MCF 10A (cell line): ENCODE results near the gene PLAU. TPM values are rescaled to one million over a fixed set of nuclear protein-coding genes. Genes with fewer than 3 reads are reported as not detected.
A peak's percentile ranks its signal among the peaks of the same experiment; 100 is the strongest.

Source experiments
- BruUV-seq: library from RNA; stranded (reverse); fragments of 400-500 nt; replicated peaks from 2 replicates; lab custom pipeline; 2021; lab: Mats Ljungman, UMichigan
- CTCF ChIA-PET: fragments of 300-600 bp; sonication (Branson Sonifier 250); formaldehyde crosslinking; extraction: SDS; loops from one replicate; lab custom pipeline; 2021; ENCODE audit warnings: antibody characterized with exemption, inconsistent platforms; lab: Yijun Ruan, JAX
- POLR2A ChIA-PET: fragments of 300-600, 350-650 bp; sonication (Branson Sonifier 250); formaldehyde crosslinking; extraction: SDS; loops from one replicate; lab custom pipeline; 2020; ENCODE audit warnings: antibody characterized with exemption, inconsistent platforms; lab: Yijun Ruan, JAX
- DNase-seq: peaks from one replicate; pipeline ENCODE4 v3.0.0-alpha.2; 2018; ENCODE audit not compliant: unreplicated experiment
- H3K27ac Mint-ChIP-seq: one replicate; pipeline ENCODE4 v1.8.0; 2022; ENCODE audit warnings: mild to moderate bottlenecking, low read depth, mixed read lengths; ENCODE audit not compliant: unreplicated experiment
- H3K27me3 Mint-ChIP-seq: one replicate; pipeline ENCODE4 v1.8.0; 2022; ENCODE audit warnings: mixed read lengths; ENCODE audit not compliant: insufficient read depth, unreplicated experiment
- H3K36me3 Mint-ChIP-seq: one replicate; pipeline ENCODE4 v1.8.0; 2022; ENCODE audit warnings: mild to moderate bottlenecking, moderate library complexity, mixed read lengths; ENCODE audit not compliant: insufficient read depth, unreplicated experiment
- H3K4me1 Mint-ChIP-seq: one replicate; pipeline ENCODE4 v1.8.0; 2022; ENCODE audit warnings: mixed read lengths; ENCODE audit not compliant: insufficient read depth, unreplicated experiment
- H3K4me3 Mint-ChIP-seq: one replicate; pipeline ENCODE4 v1.8.0; 2022; ENCODE audit warnings: mild to moderate bottlenecking, moderate library complexity, mixed read lengths; ENCODE audit not compliant: unreplicated experiment
- H3K9me3 Mint-ChIP-seq: one replicate; pipeline ENCODE4 v1.8.0; 2022; ENCODE audit warnings: mixed read lengths; ENCODE audit not compliant: unreplicated experiment
- intact Hi-C: fragments of 100-400 bp; cut with micrococcal nuclease; formaldehyde crosslinking; loops from 2 replicates; pipeline ENCODE4 v1.14.1; 2022
- total RNA-seq: library from RNA; stranded (reverse); gene quantifications from 2 replicates; pipeline ENCODE4 v1.2.3, GENCODE V29; 2022
- TF ChIP-seq, protein P1 (sequence below): fragments of 200-600 bp; IDR thresholded peaks from one replicate; pipeline ENCODE4 v1.8.0; 2022; ENCODE audit warnings: antibody characterized with exemption, mild to moderate bottlenecking; ENCODE audit not compliant: unreplicated experiment

The PLAU gene
- total RNA-seq, 1 experiment from 2014 or later, result 30.6 TPM

DNA sequence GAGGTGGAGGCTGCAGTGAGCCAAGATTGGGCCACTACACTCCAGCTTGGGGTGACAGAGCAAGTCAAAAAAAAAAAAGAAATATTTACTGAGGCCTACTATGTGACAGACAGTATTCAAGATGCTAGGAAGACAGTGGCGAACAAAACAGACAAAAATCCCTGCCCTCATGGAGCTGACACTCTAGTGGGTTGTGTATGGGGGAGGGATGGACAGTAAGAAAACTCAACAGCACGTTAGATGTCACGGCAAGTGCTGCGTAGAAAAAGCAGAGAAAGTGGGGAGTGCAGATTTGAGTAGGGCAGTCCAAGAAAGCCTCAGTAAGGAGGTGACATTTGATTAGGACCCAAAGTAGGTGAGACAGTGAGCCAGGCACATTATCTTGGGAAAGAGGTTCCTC is 46.7 kb upstream of the PLAU start:
- Mint-ChIP-seq H3K36me3 (peaks cover 32% of the 10 kb centered on the region), H3K27ac (no peak overlapping the region), H3K4me1 (no peaks in the 10 kb centered on the region), H3K9me3 (no peaks in the 10 kb centered on the region), H3K27me3 (no peaks in the 10 kb centered on the region), H3K4me3 (no peak overlapping the region)
- ChIA-PET CTCF (interaction anchor here (1.1 to 5.7 kb wide), 2 partner anchors 14 to 15 kb away, joined by 4 to 46 read pairs; no protein-coding TSS in a partner anchor), POLR2A (no interaction called here)
- intact Hi-C loops, result no loop called here
- TF ChIP-seq, protein P1, sequence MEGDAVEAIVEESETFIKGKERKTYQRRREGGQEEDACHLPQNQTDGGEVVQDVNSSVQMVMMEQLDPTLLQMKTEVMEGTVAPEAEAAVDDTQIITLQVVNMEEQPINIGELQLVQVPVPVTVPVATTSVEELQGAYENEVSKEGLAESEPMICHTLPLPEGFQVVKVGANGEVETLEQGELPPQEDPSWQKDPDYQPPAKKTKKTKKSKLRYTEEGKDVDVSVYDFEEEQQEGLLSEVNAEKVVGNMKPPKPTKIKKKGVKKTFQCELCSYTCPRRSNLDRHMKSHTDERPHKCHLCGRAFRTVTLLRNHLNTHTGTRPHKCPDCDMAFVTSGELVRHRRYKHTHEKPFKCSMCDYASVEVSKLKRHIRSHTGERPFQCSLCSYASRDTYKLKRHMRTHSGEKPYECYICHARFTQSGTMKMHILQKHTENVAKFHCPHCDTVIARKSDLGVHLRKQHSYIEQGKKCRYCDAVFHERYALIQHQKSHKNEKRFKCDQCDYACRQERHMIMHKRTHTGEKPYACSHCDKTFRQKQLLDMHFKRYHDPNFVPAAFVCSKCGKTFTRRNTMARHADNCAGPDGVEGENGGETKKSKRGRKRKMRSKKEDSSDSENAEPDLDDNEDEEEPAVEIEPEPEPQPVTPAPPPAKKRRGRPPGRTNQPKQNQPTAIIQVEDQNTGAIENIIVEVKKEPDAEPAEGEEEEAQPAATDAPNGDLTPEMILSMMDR, result no peak
- BruUV-seq, result no TSS peak
- no peak for DNase-seq

DNA sequence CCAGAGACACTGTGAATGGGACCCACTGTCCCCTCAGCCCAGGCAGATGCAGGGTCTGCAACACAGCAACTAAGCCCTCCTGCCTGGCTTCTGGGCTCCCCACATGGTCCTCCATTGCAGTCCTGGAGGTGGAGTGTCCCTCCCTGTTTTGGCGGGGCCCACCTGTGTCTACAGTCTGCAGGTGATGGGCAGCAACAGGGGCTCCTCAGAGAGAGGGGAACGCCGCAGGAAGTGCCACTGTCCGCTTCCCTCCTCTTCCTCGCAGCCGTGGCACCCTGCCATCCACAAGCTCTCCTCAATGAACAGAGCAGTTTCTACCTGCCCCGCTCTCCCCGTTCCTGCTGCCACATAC is 45.8 kb upstream of the PLAU start:
- Mint-ChIP-seq H3K27ac (peak overlapping the region; percentile 27), H3K27me3 (no peaks in the 10 kb centered on the region), H3K9me3 (no peaks in the 10 kb centered on the region), H3K36me3 (peaks cover 24% of the 10 kb centered on the region), H3K4me3 (no peak overlapping the region), H3K4me1 (no peaks in the 10 kb centered on the region)
- no TSS peak for BruUV-seq
- TF ChIP-seq, protein P1, result no peak
- DNase-seq, result no peak
- ChIA-PET POLR2A (no interaction called here), CTCF (interaction anchor here (1.8 kb wide), 1 partner anchor 14 kb away, joined by 4 read pairs; no protein-coding TSS in a partner anchor)
- intact Hi-C loops, result no loop called here

DNA sequence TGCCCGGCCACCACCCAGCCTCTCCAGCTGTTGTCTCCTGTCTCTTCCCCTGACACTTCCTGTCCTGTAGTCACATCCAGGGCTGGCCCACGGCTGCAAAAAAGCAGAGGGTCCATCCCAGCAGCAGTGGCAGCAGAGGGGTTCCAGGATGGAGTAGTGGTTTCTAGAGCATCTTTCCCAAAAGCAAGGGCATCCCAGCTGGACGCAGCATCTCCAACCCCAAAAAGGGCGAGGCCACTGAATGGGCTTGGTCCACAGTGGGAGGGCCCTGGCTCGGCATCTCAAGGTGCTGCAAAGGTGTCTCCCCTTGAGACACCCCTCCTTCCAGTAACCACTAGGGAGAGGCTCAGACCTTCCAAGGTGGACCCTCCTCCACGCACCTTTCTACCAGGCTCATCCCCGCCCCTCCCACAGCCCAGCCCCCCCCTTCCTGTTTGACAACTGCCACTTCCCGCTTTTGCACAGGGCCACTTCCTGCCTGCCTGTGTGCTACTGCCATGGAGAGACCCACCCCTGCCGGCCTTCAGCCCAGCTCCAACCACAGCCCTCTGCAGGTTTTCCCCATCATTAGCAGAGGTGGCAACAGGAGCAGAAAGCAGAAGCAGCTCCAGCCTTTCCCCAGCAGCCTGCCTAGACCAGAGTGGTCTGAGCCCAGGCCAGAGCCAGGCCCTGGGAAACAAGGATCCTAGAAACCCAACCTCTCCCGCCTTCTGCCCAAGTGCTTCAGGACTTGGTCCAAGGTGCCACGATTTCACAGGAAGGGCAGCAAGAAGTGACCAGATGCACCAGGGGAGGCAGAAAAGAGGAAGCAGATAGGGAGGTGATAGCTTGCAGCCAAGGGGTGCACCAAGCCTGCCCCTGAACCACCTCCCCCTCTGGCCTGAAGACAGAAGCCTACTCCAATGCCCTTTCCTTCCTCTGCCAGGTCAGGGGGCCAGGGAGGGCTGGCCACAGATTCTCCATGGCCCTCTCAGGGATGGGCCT is 45.2 kb upstream of the PLAU start:
- H3K4me1 Mint-ChIP-seq, result peaks cover under 1% of the 10 kb centered on the region
- BruUV-seq, result no TSS peak

DNA sequence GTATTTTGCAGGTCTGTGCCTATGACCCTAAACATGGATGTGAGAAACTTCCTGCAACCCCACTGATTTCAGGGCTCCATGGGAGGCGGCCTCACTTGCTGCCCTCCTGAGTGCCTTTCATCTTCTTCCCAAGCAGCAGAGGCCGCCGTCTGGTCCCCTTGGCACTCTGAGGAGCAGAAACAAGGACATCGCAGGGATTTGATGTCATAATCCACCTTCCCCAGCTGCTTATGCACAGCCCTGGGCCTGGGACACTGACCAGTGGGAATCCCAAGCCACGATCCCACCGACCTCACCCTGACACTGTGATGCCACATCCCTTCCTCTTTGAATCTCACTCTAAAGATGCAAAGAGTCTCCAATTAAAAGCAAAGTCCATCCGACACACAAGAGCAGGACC is 44.3 kb upstream of the PLAU start:
- H3K4me1 Mint-ChIP-seq, result peaks cover 9% of the 10 kb centered on the region
- intact Hi-C loops, result no loop called here
- H3K4me3 Mint-ChIP-seq, result no peak overlapping the region
- BruUV-seq, result no TSS peak
- no peaks in the 10 kb centered on the region for H3K27me3 Mint-ChIP-seq
- H3K9me3 Mint-ChIP-seq, result no peaks in the 10 kb centered on the region
- CTCF ChIA-PET, result interaction anchor here (0.6 to 1.8 kb wide), 5 partner anchors 13 to 119 kb away, joined by 3 to 5 read pairs (median 3); no protein-coding TSS in a partner anchor
- DNase-seq, result no peak
- TF ChIP-seq, protein P1, result no peak
- H3K27ac Mint-ChIP-seq, result no peak overlapping the region
- H3K36me3 Mint-ChIP-seq, result peaks cover 16% of the 10 kb centered on the region
- POLR2A ChIA-PET, result no interaction called here

More for the DNA sequence above, 45.2 kb upstream of the PLAU start:
- TF ChIP-seq, protein P1, result no peak
- Mint-ChIP-seq H3K9me3 (no peaks in the 10 kb centered on the region), H3K27ac (peak overlapping the region; percentile 27), H3K27me3 (no peaks in the 10 kb centered on the region), H3K36me3 (peaks cover 17% of the 10 kb centered on the region), H3K4me3 (no peak overlapping the region)
- CTCF ChIA-PET, result interaction anchor here (0.7 to 1.8 kb wide), 3 partner anchors 13 to 130 kb away, joined by 3 to 4 read pairs (median 3); no protein-coding TSS in a partner anchor
- intact Hi-C loops, result no loop called here
- POLR2A ChIA-PET, result no interaction called here
- no peak for DNase-seq
